Body of pancreas (tissue), 4 donors: ENCODE data around the gene TFDP2. TPM values are rescaled to one million over a fixed set of nuclear protein-coding genes. Genes with fewer than 3 reads are reported as not detected.
"Not testable (repeated sequence)": the region's sequence is repeated elsewhere in the genome, so short reads cannot be mapped to it uniquely, and the experiment has no call there.

Source experiments
- ATAC-seq: fragments of 150-250 bp; one replicate; pipeline ENCODE4 v1.9.1; 2016
- DNase-seq, 4 donors: peaks; one replicate each; pipeline ENCODE4 v3.0.0-alpha.2; 2019
- H3K27ac ChIP-seq, 4 donors: fragments of 200-600 bp; sonication (generic); 1 replicate in 3 of 4; 2 replicates in 1 of 4; pipeline versions ENCODE4 v1.5.1 to v1.6.1; 2016 to 2019; ENCODE audit warnings: mild to moderate bottlenecking in 1 of 4, mixed read lengths in 1 of 4, moderate library complexity in 1 of 4
- H3K27me3 ChIP-seq, 2 donors: fragments of 200-600 bp; sonication (generic); one replicate each; pipeline ENCODE4 v1.6.0; 2016; ENCODE audit warnings: mild to moderate bottlenecking in 1 of 2
- H3K36me3 ChIP-seq, 2 donors: fragments of 200-600 bp; sonication (generic); replicated peaks in 1 of 2; 2 replicates each; pipeline ENCODE4 v1.5.1; 2016; ENCODE audit warnings: low read depth in 2 of 2; ENCODE audit not compliant: insufficient read depth in 1 of 2
- H3K4me1 ChIP-seq: fragments of 200-600 bp; sonication (generic); one replicate; pipeline ENCODE4 v1.6.0; 2016
- H3K4me3 ChIP-seq, 2 donors: fragments of 200-600 bp; sonication (generic); 1 replicate in 1 of 2; 2 replicates in 1 of 2; pipeline ENCODE4 v1.5.1; 2016 to 2019
- H3K9me3 ChIP-seq, 3 donors: fragments of 200-600 bp; sonication (generic); 1 replicate in 2 of 3; 2 replicates in 1 of 3; pipeline ENCODE4 v1.5.1; 2016
- CTCF ChIP-seq, 7 experiments: fragments of 450-650 bp in 4 of 7; fragments of 200-600 bp in 3 of 7; sonication (generic) in 3 of 7; IDR thresholded peaks; one replicate each; pipeline ENCODE4 v1.5.1; 2016 to 2019; ENCODE audit warnings: antibody characterized with exemption in 7 of 7
- POLR2A ChIP-seq, 3 donors: fragments of 450-650 bp; IDR thresholded peaks; one replicate each; pipeline ENCODE4 v1.6.1; 2016; ENCODE audit warnings: antibody characterized with exemption in 3 of 3, mild to moderate bottlenecking in 2 of 3
- WGBS, 2 donors: methylation state at CpG; one replicate each; pipeline ENCODE4 v1.1.5; 2017; 5-methylcytosine and 5-hydroxymethylcytosine counted together
- intact Hi-C: fragments of 100-400 bp; cut with DNase I; formaldehyde crosslinking; loops from one replicate; pipeline ENCODE4 v1.15.1; 2023
- total RNA-seq, 2 donors: library from RNA; depleted of rRNA; stranded (reverse); fragments of >200 nt; gene quantifications; one replicate each; pipeline ENCODE4 v1.1.0, GENCODE V29; 2016

TFDP2 gene
- total RNA-seq, 2 donors from 2014 or later = 8.9 to 21.5 TPM

GRCh38 chr3:141915016-141915415 is 234.3 kb downstream of the TFDP2 start:
- no peaks in the 10 kb centered on the region for H3K4me1 ChIP-seq
- no peak overlapping the region for H3K4me3 ChIP-seq
- ATAC-seq (no peak), DNase-seq (no peak)
- intact Hi-C loops = no loop called here
- H3K27ac ChIP-seq = no peak overlapping the region
- H3K36me3 ChIP-seq = peaks cover 0 to 2% of the 10 kb centered on the region in 2 donors
- 89 to 95% methylated on average over 5 of the region's 5 CpGs for WGBS, 2 donors
- no peaks in the 10 kb centered on the region for H3K9me3 ChIP-seq
- H3K27me3 ChIP-seq = no peaks in the 10 kb centered on the region
- TF ChIP-seq POLR2A (IDR thresholded peaks at IDR 0.05) = no peak
- no peak for TF ChIP-seq CTCF (IDR thresholded peaks at IDR 0.05)

GRCh38 chr3:141914311-141914710 is 235.0 kb downstream of the TFDP2 start:
- ATAC-seq = no peak
- Histone ChIP-seq H3K27me3 (no peaks in the 10 kb centered on the region), H3K9me3 (no peaks in the 10 kb centered on the region), H3K36me3 (peaks cover 0 to 1% of the 10 kb centered on the region in 2 donors), H3K4me1 (no peaks in the 10 kb centered on the region), H3K27ac (no peak overlapping the region), H3K4me3 (no peak overlapping the region)
- DNase-seq = no peak
- intact Hi-C loops = no loop called here
- TF ChIP-seq CTCF (IDR thresholded peaks at IDR 0.05) (no peak), POLR2A (IDR thresholded peaks at IDR 0.05) (no peak)
- WGBS, 2 donors = 81 to 86% methylated on average over 4 of the region's 4 CpGs

GRCh38 chr3:141913150-141913811 is 236.1 kb downstream of the TFDP2 start:
- no peak for ATAC-seq
- 13 to 47% methylated on average over 1 of the region's 1 CpG for WGBS, 2 donors
- H3K27ac ChIP-seq = no peak overlapping the region
- H3K4me3 ChIP-seq = no peak overlapping the region
- intact Hi-C loops = no loop called here
- TF ChIP-seq POLR2A (IDR thresholded peaks at IDR 0.05) (no peak), CTCF (IDR thresholded peaks at IDR 0.05) (peak; percentile 15 to 69 (median 62))
- no peaks in the 10 kb centered on the region for H3K36me3 ChIP-seq
- peak in 3 of 4 donors; percentile 19 to 49 (median 26) for DNase-seq
- H3K27me3 ChIP-seq = no peaks in the 10 kb centered on the region
- no peaks in the 10 kb centered on the region for H3K9me3 ChIP-seq
- no peaks in the 10 kb centered on the region for H3K4me1 ChIP-seq

GRCh38 chr3:141909986-141910385 is 239.4 kb downstream of the TFDP2 start:
- DNase-seq, intact Hi-C loops, H3K36me3 ChIP-seq, H3K9me3 ChIP-seq, H3K4me1 ChIP-seq, H3K4me3 ChIP-seq, H3K27me3 ChIP-seq, ATAC-seq, H3K27ac ChIP-seq: not testable (repeated sequence)
- WGBS, 2 donors = 93 to 96% methylated on average over 4 of the region's 4 CpGs

GRCh38 chr3:141909408-141909807 is 239.9 kb downstream of the TFDP2 start:
- TF ChIP-seq CTCF (IDR thresholded peaks at IDR 0.05) (no peak), POLR2A (IDR thresholded peaks at IDR 0.05) (no peak)
- Histone ChIP-seq H3K4me1 (no peaks in the 10 kb centered on the region), H3K36me3 (no peaks in the 10 kb centered on the region), H3K27ac (no peak overlapping the region), H3K27me3 (no peaks in the 10 kb centered on the region), H3K4me3 (no peak overlapping the region), H3K9me3 (no peaks in the 10 kb centered on the region)
- no peak for ATAC-seq
- DNase-seq = no peak
- intact Hi-C loops = no loop called here
